Small intestine (tissue), 7 donors: ENCODE data around the gene TRIM63. TPM values are rescaled to one million over a fixed set of nuclear protein-coding genes. Genes with fewer than 3 reads are reported as not detected.

ENCODE experiments used
- DNase-seq, 2 donors: peaks; one replicate each; pipeline versions ENCODE4 v3.0.0 to v3.0.0-alpha.2; 2013
- FAIRE-seq: peaks from 2 replicates; lab custom pipeline; 2012; peaks lifted over from hg19 to GRCh38; lab: Jason Lieb, UNC
- H3K27ac ChIP-seq, 3 donors: one replicate each; pipeline ENCODE4 v1.5.1; 2013; ENCODE audit warnings: low read length in 2 of 3, mild to moderate bottlenecking in 2 of 3, control low read depth in 1 of 3, inconsistent platforms in 1 of 3, low read depth in 1 of 3, moderate library complexity in 1 of 3
- H3K27me3 ChIP-seq, 3 donors: one replicate each; pipeline ENCODE4 v1.6.1; 2013; ENCODE audit warnings: low read length in 3 of 3, inconsistent platforms in 1 of 3; ENCODE audit not compliant: control insufficient read depth in 3 of 3, insufficient read depth in 3 of 3
- H3K36me3 ChIP-seq, 3 donors: one replicate each; pipeline ENCODE4 v1.6.1; 2013; ENCODE audit warnings: low read length in 3 of 3, inconsistent platforms in 1 of 3, low read depth in 1 of 3, mild to moderate bottlenecking in 1 of 3, moderate library complexity in 1 of 3; ENCODE audit not compliant: control insufficient read depth in 3 of 3, insufficient read depth in 2 of 3
- H3K4me1 ChIP-seq, 3 donors: one replicate each; pipeline ENCODE4 v1.6.1; 2013; ENCODE audit warnings: low read length in 2 of 3, inconsistent platforms in 1 of 3, low read depth in 1 of 3, mild to moderate bottlenecking in 1 of 3, moderate library complexity in 1 of 3; ENCODE audit not compliant: control insufficient read depth in 3 of 3, insufficient read depth in 2 of 3
- H3K4me3 ChIP-seq, 3 donors: one replicate each; pipeline ENCODE4 v1.5.1; 2013; ENCODE audit warnings: low read length in 3 of 3, control low read depth in 1 of 3, inconsistent platforms in 1 of 3, low read depth in 1 of 3, mild to moderate bottlenecking in 1 of 3, moderate library complexity in 1 of 3
- H3K9me3 ChIP-seq, 2 donors: one replicate each; pipeline ENCODE4 v1.6.1; 2013; ENCODE audit warnings: low read depth in 1 of 2, low read length in 1 of 2; ENCODE audit not compliant: control insufficient read depth in 2 of 2, insufficient read depth in 1 of 2
- WGBS, 3 donors: extraction: QIAGEN DNeasy Blood & Tissue Kit; methylation state at CpG; one replicate each; pipeline ENCODE4 v1.1.7; 2013; 5-methylcytosine and 5-hydroxymethylcytosine counted together
- polyA plus RNA-seq, 4 donors: library from polyadenylated mRNA; stranded (reverse) in 3 of 4; unstranded in 1 of 4; fragments of 200-250 nt in 3 of 4; fragments of 120-200 nt in 1 of 4; gene quantifications; one replicate each; pipeline versions ENCODE4 v1.2.1 to v1.2.3, GENCODE V29; 2013
- donor health status: healthy with polysubstance abuse.
- donor health status: control.
- donor health status: control.
- donor health status: Bipolar disorder and iron deficiency.
- donor health status: healthy.

Gene TRIM63
- polyA plus RNA-seq, 4 donors = 0.91 to 11.3 (median 2.8) TPM

- no peaks in the 10 kb centered on the region for H3K9me3 ChIP-seq
- WGBS, 3 donors = 5 to 7% (median 6%) methylated on average over 30 to 57 of the region's 57 CpGs
- peaks cover 0 to 51% (median 2%) of the 10 kb centered on the region in 3 donors for H3K4me1 ChIP-seq
- FAIRE-seq (no peak), DNase-seq (peak in 1 of 2 donors; percentile 71)
- H3K4me3 ChIP-seq = peak overlapping the region in 2 of 3 donors; percentile 35 to 73
- H3K27ac ChIP-seq = peak overlapping the region in 1 of 3 donors; percentile 91
- peaks cover 14 to 22% (median 18%) of the 10 kb centered on the region in 3 donors for H3K27me3 ChIP-seq
- peaks cover 0 to 29% (median 0%) of the 10 kb centered on the region in 3 donors for H3K36me3 ChIP-seq
Observed at GRCh38 chr1:26046246-26047095, 21.0 kb downstream of the TRIM63 start.

GRCh38 chr1:26045722-26046245 is 21.6 kb downstream of the TRIM63 start, which contains the start of gene SLC30A2:
TSS of gene SLC30A2 (minus strand) at chr1:26046118. CDS start at chr1:26045896, 222 bp downstream.
- Histone ChIP-seq H3K4me3 (peak within 1 kb of the TSS in 2 of 3 donors; percentile 35 to 73), H3K36me3 (peaks cover 0 to 36% (median 0%) of the 10 kb centered on the region in 3 donors), H3K4me1 (peaks cover 0 to 51% (median 2%) of the 10 kb centered on the region in 3 donors), H3K27me3 (peaks cover 14 to 22% (median 15%) of the 10 kb centered on the region in 3 donors), H3K9me3 (no peaks in the 10 kb centered on the region), H3K27ac (peak within 1 kb of the TSS in 1 of 3 donors; percentile 91)
- FAIRE-seq (no peak), DNase-seq (peak in 1 of 2 donors; percentile 81)
- 1 to 2% (median 2%) methylated on average over 36 to 62 of the region's 62 CpGs for WGBS, 3 donors

GRCh38 chr1:26044971-26045721 is 22.3 kb downstream of the TRIM63 start:
- peak overlapping the region in 2 of 3 donors; percentile 35 to 73 for H3K4me3 ChIP-seq
- FAIRE-seq (no peak), DNase-seq (peak; percentile 20 to 89)
- H3K27me3 ChIP-seq = peaks cover 14 to 22% (median 14%) of the 10 kb centered on the region in 3 donors
- peaks cover 0 to 48% (median 2%) of the 10 kb centered on the region in 3 donors for H3K4me1 ChIP-seq
- H3K27ac ChIP-seq = peak overlapping the region in 1 of 3 donors; percentile 91
- no peaks in the 10 kb centered on the region for H3K9me3 ChIP-seq
- peaks cover 0 to 41% (median 0%) of the 10 kb centered on the region in 3 donors for H3K36me3 ChIP-seq
- WGBS, 3 donors = 28 to 42% (median 42%) methylated on average over 18 to 29 of the region's 29 CpGs

- DNase-seq (no peak), FAIRE-seq (no peak)
- no peaks in the 10 kb centered on the region for H3K9me3 ChIP-seq
- peaks cover 12 to 22% (median 14%) of the 10 kb centered on the region in 3 donors for H3K27me3 ChIP-seq
- WGBS, 3 donors = 81 to 87% (median 83%) methylated on average over 3 of the region's 3 CpGs
- no peak overlapping the region for H3K27ac ChIP-seq
- peaks cover 0 to 42% (median 2%) of the 10 kb centered on the region in 3 donors for H3K4me1 ChIP-seq
- H3K4me3 ChIP-seq = peak overlapping the region in 1 of 3 donors; percentile 73
- H3K36me3 ChIP-seq = peaks cover 0 to 47% (median 0%) of the 10 kb centered on the region in 3 donors
Observed at GRCh38 chr1:26044414-26044813, 23.0 kb downstream of the TRIM63 start.

- H3K9me3 ChIP-seq = no peaks in the 10 kb centered on the region
- no peak overlapping the region for H3K4me3 ChIP-seq
- peaks cover 9 to 22% (median 14%) of the 10 kb centered on the region in 3 donors for H3K27me3 ChIP-seq
- FAIRE-seq = no peak
- H3K36me3 ChIP-seq = peaks cover 0 to 54% (median 0%) of the 10 kb centered on the region in 3 donors
- DNase-seq = no peak
- WGBS, 3 donors = 74 to 90% (median 89%) methylated on average over 2 of the region's 2 CpGs
- H3K27ac ChIP-seq = no peak overlapping the region
- peaks cover 0 to 36% (median 0%) of the 10 kb centered on the region in 3 donors for H3K4me1 ChIP-seq
Observed at GRCh38 chr1:26043765-26044164, 23.7 kb downstream of the TRIM63 start.

GRCh38 chr1:26041978-26042377 is 25.5 kb downstream of the TRIM63 start:
- no peak for DNase-seq
- no peak overlapping the region for H3K27ac ChIP-seq
- no peak for FAIRE-seq
- H3K36me3 ChIP-seq = peaks cover 0 to 69% (median 0%) of the 10 kb centered on the region in 3 donors
- H3K4me3 ChIP-seq = no peak overlapping the region
- H3K27me3 ChIP-seq = peaks cover 9 to 18% (median 13%) of the 10 kb centered on the region in 3 donors
- H3K9me3 ChIP-seq = no peaks in the 10 kb centered on the region
- 65 to 70% (median 65%) methylated on average over 4 of the region's 4 CpGs for WGBS, 3 donors
- H3K4me1 ChIP-seq = peaks cover 0 to 29% (median 0%) of the 10 kb centered on the region in 3 donors

GRCh38 chr1:26041401-26041800 is 26.0 kb downstream of the TRIM63 start:
- peaks cover 0 to 32% (median 0%) of the 10 kb centered on the region in 3 donors for H3K4me1 ChIP-seq
- peaks cover 6 to 12% (median 8%) of the 10 kb centered on the region in 3 donors for H3K27me3 ChIP-seq
- FAIRE-seq = no peak
- H3K27ac ChIP-seq = no peak overlapping the region
- DNase-seq = no peak
- peaks cover 0 to 74% (median 0%) of the 10 kb centered on the region in 3 donors for H3K36me3 ChIP-seq
- 77 to 86% (median 80%) methylated on average over 7 of the region's 7 CpGs for WGBS, 3 donors
- H3K9me3 ChIP-seq = no peaks in the 10 kb centered on the region
- no peak overlapping the region for H3K4me3 ChIP-seq
